ENCODE results near the gene ANXA11. TPM values are rescaled to one million over a fixed set of nuclear protein-coding genes. Genes with fewer than 3 reads are reported as not detected.

ANXA11 gene
- polyA plus RNA-seq, 2 of the 4 experiments (the other 2 are of a cell fraction), result 92.6 to 119 TPM

- WGBS (ENCODE audit: missing lambda C conversion rate), result 53% methylated on average over 19 of the region's 19 CpGs
- no peak for FAIRE-seq
- ATAC-seq, result no peak
- Histone ChIP-seq H3K27ac (no peak overlapping the region), H3K9me3 (no peaks in the 10 kb centered on the region), H3K4me1 (peaks cover 3% of the 10 kb centered on the region; the same call in 1 of the 3 replicates), H3K4me2 (no peak overlapping the region), H3K4me3 (no peak overlapping the region)
- ChIA-PET CTCF (interaction anchor here (0.7 to 11.9 kb wide), 11 partner anchors 8 to 79 kb away, joined by 3 to 134 read pairs (median 16); partner anchors contain the start of genes ANXA11 and PLAC9), POLR2A (no interaction called here)
- TF ChIP-seq HOXA7 (CRISPR knock-in tag; IDR thresholded peaks at IDR 0.05) (no peak), RCOR1 (IDR thresholded peaks at IDR 0.05; ENCODE audit: low read depth, low read length) (no peak), RNF2 (IDR thresholded peaks at IDR 0.05; ENCODE audit: borderline replicate concordance, low read depth) (no peak)
- no peak for DNase-seq (ENCODE audit: low read depth in 1 of 2, low spot score in 1 of 2)
Observed at GRCh38 chr10:80141696-80142460, 63.5 kb downstream of the ANXA11 start.

GRCh38 chr10:80140251-80140650 is 65.1 kb downstream of the ANXA11 start:
- Histone ChIP-seq H3K4me1 (peaks cover 7% of the 10 kb centered on the region; the same call in 1 of the 3 replicates), H3K4me3 (no peak overlapping the region), H3K9me3 (no peaks in the 10 kb centered on the region), H3K4me2 (no peak overlapping the region), H3K27ac (no peak overlapping the region)
- no peak for TF ChIP-seq USF2 (IDR thresholded peaks at IDR 0.05)
- ChIA-PET POLR2A (no interaction called here), CTCF (interaction anchor here (0.7 to 1.4 kb wide), 3 partner anchors 81 to 82 kb away, joined by 3 to 4 read pairs (median 3); no protein-coding TSS in a partner anchor)
- ATAC-seq, result no peak
- FAIRE-seq, result no peak
- WGBS (ENCODE audit: missing lambda C conversion rate), result 80% methylated on average over 7 of the region's 7 CpGs
- DNase-seq (ENCODE audit: low read depth in 1 of 2, low spot score in 1 of 2), result no peak

- DNase-seq (ENCODE audit: low read depth in 1 of 2, low spot score in 1 of 2) (no peak), ATAC-seq (no peak), FAIRE-seq (no peak)
- Histone ChIP-seq H3K4me3 (no peak overlapping the region), H3K27ac (no peak overlapping the region), H3K9me3 (no peaks in the 10 kb centered on the region), H3K4me1 (0 out of 3 replicates have a peak, but pooled peaks cover 4% of the 10 kb centered on the region), H3K4me2 (no peak overlapping the region)
- 44% methylated on average over 2 of the region's 2 CpGs for WGBS (ENCODE audit: missing lambda C conversion rate)
- CTCF ChIA-PET, result interaction anchor here (0.8 to 1.4 kb wide), 3 partner anchors 65 to 83 kb away, joined by 3 to 4 read pairs (median 3); no protein-coding TSS in a partner anchor
- no peak for TF ChIP-seq MAFK (IDR thresholded peaks at IDR 0.05; ENCODE audit: partially characterized antibody)
- no peak for TF ChIP-seq E2F6 (IDR thresholded peaks at IDR 0.05; ENCODE audit: borderline replicate concordance, low read depth)
- TF ChIP-seq MAZ (IDR thresholded peaks at IDR 0.05; ENCODE audit: borderline replicate concordance, low read depth, low read length), result no peak
- no peak for TF ChIP-seq FOSL2 (IDR thresholded peaks at IDR 0.05)
- no peak for TF ChIP-seq FOSL2 (CRISPR knock-in tag; IDR thresholded peaks at IDR 0.05)
- no peak for TF ChIP-seq NR3C1 (IDR thresholded peaks at IDR 0.05)
- no peak for TF ChIP-seq HES2 (IDR thresholded peaks at IDR 0.05)
- no peak for TF ChIP-seq HOXB13 (CRISPR knock-in tag; IDR thresholded peaks at IDR 0.05; ENCODE audit: low read depth)
- no peak for TF ChIP-seq MAX (IDR thresholded peaks at IDR 0.05)
- no peak for TF ChIP-seq CHD2 (IDR thresholded peaks at IDR 0.05; ENCODE audit: low read length, partially characterized antibody)
- no peak for TF ChIP-seq RNF2 (IDR thresholded peaks at IDR 0.05; ENCODE audit: borderline replicate concordance, low read depth)
- no peak for TF ChIP-seq HOXA7 (CRISPR knock-in tag; IDR thresholded peaks at IDR 0.05)
- TF ChIP-seq CBX8 (IDR thresholded peaks at IDR 0.05), result no peak
- TF ChIP-seq ELK1 (IDR thresholded peaks at IDR 0.05; ENCODE audit: low read depth, low read length), result no peak
- POLR2A ChIA-PET, result no interaction called here
Observed at GRCh38 chr10:80139265-80139664, 66.1 kb downstream of the ANXA11 start.

Measured in A549 (cell line).